GM23338 (cell line): ENCODE measurements around the gene C10orf90. TPM values are rescaled to one million over a fixed set of nuclear protein-coding genes. Genes with fewer than 3 reads are reported as not detected.

Source experiments
- ATAC-seq: fragments of 200-7000 bp; cut with Tn5 transposase; 3 replicates; pipeline ENCODE4 v1.9.1; 2020
- DNase-seq: peaks from one replicate; pipeline ENCODE4 v3.0.0-alpha.2; 2015; ENCODE audit warnings: low spot score
- H2AFZ ChIP-seq: fragments of 200-600 bp; sonication (generic); 2 replicates; pipeline ENCODE4 v1.8.0; 2016; ENCODE audit warnings: antibody characterized with exemption, mild to moderate bottlenecking, moderate library complexity
- H3F3A ChIP-seq: fragments of 200-600 bp; sonication (generic); replicated peaks from 2 replicates; pipeline ENCODE4 v1.8.0; 2017; ENCODE audit warnings: antibody characterized with exemption, mixed run types, low read depth
- H3K27ac ChIP-seq: fragments of 200-600 bp; sonication (generic); 2 replicates; pipeline ENCODE4 v1.6.1; 2016; ENCODE audit warnings: low read depth
- H3K27me3 ChIP-seq: fragments of 200-600 bp; sonication (generic); 2 replicates; pipeline ENCODE4 v1.8.0; 2016; ENCODE audit warnings: mild to moderate bottlenecking, mixed run types, moderate library complexity; ENCODE audit not compliant: insufficient read depth
- H3K36me3 ChIP-seq: fragments of 200-600 bp; sonication (generic); 2 replicates; pipeline ENCODE4 v1.8.0; 2016; ENCODE audit warnings: mild to moderate bottlenecking; ENCODE audit not compliant: insufficient read depth
- H3K4me1 ChIP-seq: fragments of 200-600 bp; sonication (generic); 2 replicates; pipeline ENCODE4 v1.8.0; 2016; ENCODE audit warnings: mild to moderate bottlenecking, moderate library complexity; ENCODE audit not compliant: insufficient read depth
- H3K4me2 ChIP-seq: fragments of 200-600 bp; sonication (generic); 2 replicates; pipeline ENCODE4 v1.7.1; 2017; ENCODE audit warnings: mixed run types
- H3K4me3 ChIP-seq: fragments of 200-600 bp; sonication (generic); 2 replicates; pipeline ENCODE4 v1.6.1; 2016; ENCODE audit warnings: mixed run types
- H3K79me2 ChIP-seq: fragments of 200-600 bp; sonication (generic); replicated peaks from 2 replicates; pipeline ENCODE4 v1.8.0; 2017; ENCODE audit warnings: mild to moderate bottlenecking; ENCODE audit not compliant: insufficient read depth
- H3K9me2 ChIP-seq: fragments of 200-600 bp; sonication (generic); 2 replicates; pipeline ENCODE4 v1.8.0; 2017; ENCODE audit not compliant: insufficient read depth
- H4K20me1 ChIP-seq: fragments of 200-600 bp; sonication (generic); replicated peaks from 2 replicates; pipeline ENCODE4 v1.8.0; 2017; ENCODE audit warnings: mild to moderate bottlenecking; ENCODE audit not compliant: insufficient read depth
- H3K27ac Mint-ChIP-seq: 2 replicates; pipeline ENCODE4 v1.8.0; 2020; ENCODE audit warnings: inconsistent platforms, mild to moderate bottlenecking, moderate library complexity, mixed read lengths
- H3K27me3 Mint-ChIP-seq: 3 replicates; pipeline ENCODE4 v1.8.0; 2022; ENCODE audit warnings: low read depth, mild to moderate bottlenecking, moderate library complexity, mixed read lengths, inconsistent platforms; ENCODE audit not compliant: insufficient read depth, poor library complexity
- H3K36me3 Mint-ChIP-seq: 3 replicates; pipeline ENCODE4 v1.8.0; 2021; ENCODE audit warnings: low read depth, mild to moderate bottlenecking, inconsistent platforms, moderate library complexity, mixed read lengths
- H3K4me1 Mint-ChIP-seq: 3 replicates; pipeline ENCODE4 v1.8.0; 2020; ENCODE audit warnings: mild to moderate bottlenecking, inconsistent platforms, mixed read lengths
- H3K4me3 Mint-ChIP-seq: 3 replicates; pipeline ENCODE4 v1.8.0; 2021; ENCODE audit warnings: moderate library complexity, mild to moderate bottlenecking, inconsistent platforms, mixed read lengths
- H3K9me3 Mint-ChIP-seq: 3 replicates; pipeline ENCODE4 v1.8.0; 2020; ENCODE audit warnings: moderate library complexity, mild to moderate bottlenecking, inconsistent platforms, mixed read lengths
- EZH2phosphoT487 ChIP-seq: fragments of 200-600 bp; sonication (generic); IDR thresholded peaks from one replicate; pipeline ENCODE4 v1.8.1; 2018; ENCODE audit warnings: antibody characterized with exemption; ENCODE audit not compliant: unreplicated experiment
- NANOG ChIP-seq: IDR thresholded peaks from 2 replicates; pipeline ENCODE4 v1.6.1; 2016; ENCODE audit warnings: antibody characterized with exemption, borderline replicate concordance
- STAT1 ChIP-seq: IDR thresholded peaks from one replicate; pipeline ENCODE4 v1.6.1; 2016; ENCODE audit warnings: antibody characterized with exemption; ENCODE audit not compliant: unreplicated experiment
- ZNF331 ChIP-seq: fragments of 250-450 bp; sonication (Bioruptor Pico); IDR thresholded peaks from 2 replicates; pipeline ENCODE4 v1.5.0; 2020; ENCODE audit warnings: low read depth, mild to moderate bottlenecking, moderate library complexity
- polyA plus RNA-seq: library from polyadenylated mRNA; unstranded; fragments of >200 nt; fragmentation: Nextera tagmentation; extraction: Ambion mirVana; gene quantifications from 2 replicates; pipeline ENCODE4 v1.2.1, GENCODE V29; 2016
- total RNA-seq: library from RNA; depleted of rRNA; stranded (reverse); fragments of >200 nt; shearing (Covaris generic); gene quantifications from 2 replicates; pipeline ENCODE4 v1.2.3, GENCODE V29; 2014
- TF ChIP-seq, protein P1 (sequence below): IDR thresholded peaks from one replicate; pipeline ENCODE4 v1.6.1; 2018; ENCODE audit warnings: antibody characterized with exemption; ENCODE audit not compliant: unreplicated experiment
- TF ChIP-seq, protein P2 (sequence below), 2 experiments: fragments of 200-600 bp in 1 of 2; sonication (generic) in 1 of 2; conservative IDR thresholded peaks; 2 replicates each; pipeline versions ENCODE4 v1.5.1 to v1.6.1; 2016 to 2017; ENCODE audit warnings: antibody characterized with exemption in 2 of 2, low read depth in 2 of 2, mild to moderate bottlenecking in 2 of 2, moderate library complexity in 1 of 2

Gene C10orf90
- total and polyA plus RNA-seq, 2 experiments from 2014 or later, result 0.76 to 0.97 TPM

DNA sequence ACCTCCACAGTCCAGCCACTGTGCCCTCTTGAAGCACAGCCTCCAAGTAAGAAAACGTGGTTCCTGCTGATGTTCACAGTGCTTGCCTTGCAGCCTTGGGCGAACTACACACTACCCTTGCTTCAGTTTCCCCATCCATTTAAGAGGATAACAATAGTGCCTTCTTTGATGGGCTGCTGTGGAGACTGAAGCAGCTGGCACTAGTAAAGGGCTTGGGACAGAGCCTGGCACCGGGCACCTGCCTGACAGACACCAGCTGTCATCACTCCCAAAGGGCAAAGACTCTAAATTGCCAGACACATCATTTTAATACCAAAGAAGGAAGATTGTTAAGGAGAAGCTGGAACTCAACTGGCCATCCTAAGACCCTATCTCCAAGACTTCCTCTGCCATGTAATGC lies 3.1 kb upstream of the C10orf90 start:
- peaks cover 9% of the 10 kb centered on the region for H3K9me3 Mint-ChIP-seq
- peaks cover 21% of the 10 kb centered on the region for H3K4me1 Mint-ChIP-seq
- H3K4me3 Mint-ChIP-seq, result no peak overlapping the region

DNA sequence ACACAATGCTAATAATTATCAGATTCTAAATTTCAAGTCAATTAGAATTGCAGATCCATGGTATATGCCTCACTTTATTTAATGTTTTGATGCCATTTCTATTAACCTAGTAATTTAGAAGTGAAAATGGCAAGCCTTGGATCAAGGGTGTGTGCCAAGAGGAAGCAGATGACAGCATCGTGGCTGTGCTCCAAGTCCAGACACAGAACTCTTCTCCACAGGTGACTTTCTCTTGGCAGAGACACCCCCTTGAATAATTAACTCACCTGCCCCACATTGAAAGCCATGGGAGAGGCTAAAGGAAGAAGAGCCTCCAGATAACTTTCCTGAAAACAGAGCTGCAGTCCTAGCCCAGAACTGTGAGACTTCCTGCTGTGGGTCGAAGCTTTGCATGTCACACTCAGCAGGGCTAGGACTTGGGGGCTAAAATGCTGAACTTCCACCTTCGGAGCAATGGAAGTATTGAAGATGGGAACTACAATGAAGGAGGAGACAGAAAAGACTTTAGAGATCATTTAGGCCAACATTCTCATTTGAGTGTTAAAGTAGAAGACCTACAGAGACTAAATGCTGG lies 996 bp upstream of the C10orf90 start:
- no peaks in the 10 kb centered on the region for H3F3A ChIP-seq
- H3K27ac Mint-ChIP-seq, result no peak overlapping the region
- no peaks in the 10 kb centered on the region for H3K36me3 ChIP-seq
- H3K4me2 ChIP-seq, result no peak overlapping the region
- H3K9me2 ChIP-seq, result peaks cover 8% of the 10 kb centered on the region; the same call in 1 of the 2 replicates
- H4K20me1 ChIP-seq, result no peaks in the 10 kb centered on the region
- H3K4me3 ChIP-seq, result no peak overlapping the region
- peaks cover 21% of the 10 kb centered on the region for H3K4me1 Mint-ChIP-seq
- no peaks in the 10 kb centered on the region for H3K4me1 ChIP-seq
- H3K9me3 Mint-ChIP-seq, result peaks cover 9% of the 10 kb centered on the region
- H2AFZ ChIP-seq, result peak overlapping the region; percentile 56; the same call in 1 of the 2 replicates
- H3K79me2 ChIP-seq, result no peaks in the 10 kb centered on the region
- H3K27me3 Mint-ChIP-seq, result peaks cover under 1% of the 10 kb centered on the region
- peaks cover 6% of the 10 kb centered on the region; the same call in 1 of the 3 replicates for H3K36me3 Mint-ChIP-seq
- H3K4me3 Mint-ChIP-seq, result no peak overlapping the region
- ATAC-seq (no peak), DNase-seq (no peak)
- no peak overlapping the region for H3K27ac ChIP-seq
- no peaks in the 10 kb centered on the region for H3K27me3 ChIP-seq
- TF ChIP-seq STAT1 (no peak), ZNF331 (CRISPR knock-in tag) (no peak), EZH2phosphoT487 (no peak), NANOG (no peak)
- TF ChIP-seq, protein P1, sequence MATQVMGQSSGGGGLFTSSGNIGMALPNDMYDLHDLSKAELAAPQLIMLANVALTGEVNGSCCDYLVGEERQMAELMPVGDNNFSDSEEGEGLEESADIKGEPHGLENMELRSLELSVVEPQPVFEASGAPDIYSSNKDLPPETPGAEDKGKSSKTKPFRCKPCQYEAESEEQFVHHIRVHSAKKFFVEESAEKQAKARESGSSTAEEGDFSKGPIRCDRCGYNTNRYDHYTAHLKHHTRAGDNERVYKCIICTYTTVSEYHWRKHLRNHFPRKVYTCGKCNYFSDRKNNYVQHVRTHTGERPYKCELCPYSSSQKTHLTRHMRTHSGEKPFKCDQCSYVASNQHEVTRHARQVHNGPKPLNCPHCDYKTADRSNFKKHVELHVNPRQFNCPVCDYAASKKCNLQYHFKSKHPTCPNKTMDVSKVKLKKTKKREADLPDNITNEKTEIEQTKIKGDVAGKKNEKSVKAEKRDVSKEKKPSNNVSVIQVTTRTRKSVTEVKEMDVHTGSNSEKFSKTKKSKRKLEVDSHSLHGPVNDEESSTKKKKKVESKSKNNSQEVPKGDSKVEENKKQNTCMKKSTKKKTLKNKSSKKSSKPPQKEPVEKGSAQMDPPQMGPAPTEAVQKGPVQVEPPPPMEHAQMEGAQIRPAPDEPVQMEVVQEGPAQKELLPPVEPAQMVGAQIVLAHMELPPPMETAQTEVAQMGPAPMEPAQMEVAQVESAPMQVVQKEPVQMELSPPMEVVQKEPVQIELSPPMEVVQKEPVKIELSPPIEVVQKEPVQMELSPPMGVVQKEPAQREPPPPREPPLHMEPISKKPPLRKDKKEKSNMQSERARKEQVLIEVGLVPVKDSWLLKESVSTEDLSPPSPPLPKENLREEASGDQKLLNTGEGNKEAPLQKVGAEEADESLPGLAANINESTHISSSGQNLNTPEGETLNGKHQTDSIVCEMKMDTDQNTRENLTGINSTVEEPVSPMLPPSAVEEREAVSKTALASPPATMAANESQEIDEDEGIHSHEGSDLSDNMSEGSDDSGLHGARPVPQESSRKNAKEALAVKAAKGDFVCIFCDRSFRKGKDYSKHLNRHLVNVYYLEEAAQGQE, result no peak
- TF ChIP-seq, protein P2, sequence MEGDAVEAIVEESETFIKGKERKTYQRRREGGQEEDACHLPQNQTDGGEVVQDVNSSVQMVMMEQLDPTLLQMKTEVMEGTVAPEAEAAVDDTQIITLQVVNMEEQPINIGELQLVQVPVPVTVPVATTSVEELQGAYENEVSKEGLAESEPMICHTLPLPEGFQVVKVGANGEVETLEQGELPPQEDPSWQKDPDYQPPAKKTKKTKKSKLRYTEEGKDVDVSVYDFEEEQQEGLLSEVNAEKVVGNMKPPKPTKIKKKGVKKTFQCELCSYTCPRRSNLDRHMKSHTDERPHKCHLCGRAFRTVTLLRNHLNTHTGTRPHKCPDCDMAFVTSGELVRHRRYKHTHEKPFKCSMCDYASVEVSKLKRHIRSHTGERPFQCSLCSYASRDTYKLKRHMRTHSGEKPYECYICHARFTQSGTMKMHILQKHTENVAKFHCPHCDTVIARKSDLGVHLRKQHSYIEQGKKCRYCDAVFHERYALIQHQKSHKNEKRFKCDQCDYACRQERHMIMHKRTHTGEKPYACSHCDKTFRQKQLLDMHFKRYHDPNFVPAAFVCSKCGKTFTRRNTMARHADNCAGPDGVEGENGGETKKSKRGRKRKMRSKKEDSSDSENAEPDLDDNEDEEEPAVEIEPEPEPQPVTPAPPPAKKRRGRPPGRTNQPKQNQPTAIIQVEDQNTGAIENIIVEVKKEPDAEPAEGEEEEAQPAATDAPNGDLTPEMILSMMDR (conservative IDR thresholded peaks at IDR 0.05; ENCODE audit: low read depth in 2 of 2), result no peak

More for the DNA sequence above, 3.1 kb upstream of the C10orf90 start:
- Histone ChIP-seq H3K9me2 (peaks cover 3% of the 10 kb centered on the region; the same call in 1 of the 2 replicates), H3K4me3 (no peak overlapping the region), H3K36me3 (no peaks in the 10 kb centered on the region), H3K79me2 (no peaks in the 10 kb centered on the region), H3K4me1 (no peaks in the 10 kb centered on the region), H3F3A (no peaks in the 10 kb centered on the region), H4K20me1 (no peaks in the 10 kb centered on the region), H3K27me3 (no peaks in the 10 kb centered on the region), H3K27ac (no peak overlapping the region), H3K4me2 (no peak overlapping the region), H2AFZ (no peak overlapping the region)
- TF ChIP-seq, protein P1, result no peak
- no peak for DNase-seq
- no peak for ATAC-seq
- no peak overlapping the region for H3K27ac Mint-ChIP-seq
- H3K36me3 Mint-ChIP-seq, result peaks cover 6% of the 10 kb centered on the region; the same call in 1 of the 3 replicates
- no peaks in the 10 kb centered on the region for H3K27me3 Mint-ChIP-seq
